Loucy (cell line): Measurements from ENCODE around the gene CHCT1.

ENCODE experiments used
- H2AFZ ChIP-seq: fragments of 200-600 bp; sonication (generic); 2 replicates; pipeline ENCODE4 v1.6.0; 2016; ENCODE audit warnings: antibody characterized with exemption, mild to moderate bottlenecking, low read length, moderate library complexity
- H3F3A ChIP-seq: fragments of 200-600 bp; 2 replicates; pipeline ENCODE4 v1.6.0; 2016; ENCODE audit warnings: antibody characterized with exemption, low read depth, mild to moderate bottlenecking
- H3K27me3 ChIP-seq: fragments of 200-600 bp; sonication (generic); 2 replicates; pipeline ENCODE4 v1.6.1; 2014; ENCODE audit warnings: low read length, mild to moderate bottlenecking; ENCODE audit not compliant: insufficient read depth, poor library complexity, severe bottlenecking
- H3K36me3 ChIP-seq: fragments of 200-600 bp; sonication (generic); 2 replicates; pipeline ENCODE4 v1.6.1; 2016; ENCODE audit warnings: low read length; ENCODE audit not compliant: insufficient read depth
- H3K4me1 ChIP-seq: fragments of 200-600 bp; sonication (generic); 2 replicates; pipeline ENCODE4 v1.5.1; 2014; ENCODE audit warnings: low read length, mild to moderate bottlenecking; ENCODE audit not compliant: insufficient read depth, poor library complexity, severe bottlenecking
- H3K4me2 ChIP-seq: fragments of 200-600 bp; sonication (generic); 2 replicates; pipeline ENCODE4 v1.6.0; 2014; ENCODE audit warnings: antibody characterized with exemption, low read length, low read depth, mild to moderate bottlenecking; ENCODE audit not compliant: poor library complexity, severe bottlenecking
- H3K4me3 ChIP-seq: fragments of 200-600 bp; sonication (generic); 2 replicates; pipeline ENCODE4 v1.5.1; 2014; ENCODE audit warnings: low read length, mild to moderate bottlenecking, mixed read lengths; ENCODE audit not compliant: poor library complexity, severe bottlenecking
- H3K79me2 ChIP-seq: fragments of 200-600 bp; sonication (generic); 2 replicates; pipeline ENCODE4 v1.6.1; 2014; ENCODE audit warnings: low read length; ENCODE audit not compliant: insufficient read depth
- H3K9ac ChIP-seq: fragments of 200-600 bp; sonication (generic); 2 replicates; pipeline ENCODE4 v1.6.0; 2014; ENCODE audit warnings: mild to moderate bottlenecking, low read depth, low read length, moderate library complexity; ENCODE audit not compliant: poor library complexity, severe bottlenecking
- H3K9me2 ChIP-seq: fragments of 200-600 bp; sonication (generic); replicated peaks from 2 replicates; pipeline ENCODE4 v1.6.1; 2016; ENCODE audit warnings: low read depth, low read length, mixed read lengths
- H3K9me3 ChIP-seq: fragments of 200-600 bp; sonication (generic); 2 replicates; pipeline ENCODE4 v1.6.1; 2014; ENCODE audit warnings: mild to moderate bottlenecking, antibody characterized with exemption, low read length, low read depth; ENCODE audit not compliant: insufficient read depth
- H4K20me1 ChIP-seq: fragments of 200-600 bp; sonication (generic); 2 replicates; pipeline ENCODE4 v1.6.0; 2014; ENCODE audit warnings: antibody characterized with exemption, low read length, mild to moderate bottlenecking; ENCODE audit not compliant: insufficient read depth, poor library complexity, severe bottlenecking
- EZH2phosphoT487 ChIP-seq: fragments of 200-600 bp; IDR thresholded peaks from 2 replicates; pipeline ENCODE4 v1.6.1; 2018; ENCODE audit warnings: antibody characterized with exemption, mild to moderate bottlenecking, moderate library complexity, borderline replicate concordance
- TF ChIP-seq, protein P1 (sequence below): fragments of 200-600 bp; sonication (generic); conservative IDR thresholded peaks from 2 replicates; pipeline ENCODE4 v1.5.1; 2014; ENCODE audit warnings: mild to moderate bottlenecking, antibody characterized with exemption, low read length

CHCT1 gene

DNA sequence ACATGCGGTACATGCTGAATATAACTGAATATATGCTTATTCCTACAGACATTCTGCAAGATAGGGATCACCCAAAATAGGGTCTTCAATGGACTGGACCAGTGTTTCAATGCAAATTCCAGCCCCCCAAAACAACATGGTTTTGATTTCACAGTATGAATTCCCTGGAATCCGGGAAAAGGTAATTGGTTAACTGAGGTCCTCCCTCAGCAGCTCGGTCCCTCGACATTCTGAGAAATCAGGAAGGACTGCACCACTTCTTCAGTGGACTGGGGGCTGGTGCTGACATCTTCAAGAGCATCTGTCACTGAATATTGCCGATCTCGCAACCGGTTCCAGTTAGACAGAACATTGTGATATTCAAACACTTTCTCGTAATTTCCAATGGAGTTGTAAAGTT, 25.1 kb downstream of the CHCT1 start:
- Histone ChIP-seq H4K20me1 (no peaks in the 10 kb centered on the region), H3K79me2 (no peaks in the 10 kb centered on the region), H3K9ac (no peak overlapping the region), H3K36me3 (peaks cover 57% of the 10 kb centered on the region), H3K27me3 (no peaks in the 10 kb centered on the region), H3K4me1 (no peaks in the 10 kb centered on the region), H3F3A (no peaks in the 10 kb centered on the region), H3K4me3 (no peak overlapping the region), H3K9me2 (no peaks in the 10 kb centered on the region), H3K4me2 (no peak overlapping the region), H3K9me3 (no peaks in the 10 kb centered on the region), H2AFZ (no peak overlapping the region)
- TF ChIP-seq, protein P1, sequence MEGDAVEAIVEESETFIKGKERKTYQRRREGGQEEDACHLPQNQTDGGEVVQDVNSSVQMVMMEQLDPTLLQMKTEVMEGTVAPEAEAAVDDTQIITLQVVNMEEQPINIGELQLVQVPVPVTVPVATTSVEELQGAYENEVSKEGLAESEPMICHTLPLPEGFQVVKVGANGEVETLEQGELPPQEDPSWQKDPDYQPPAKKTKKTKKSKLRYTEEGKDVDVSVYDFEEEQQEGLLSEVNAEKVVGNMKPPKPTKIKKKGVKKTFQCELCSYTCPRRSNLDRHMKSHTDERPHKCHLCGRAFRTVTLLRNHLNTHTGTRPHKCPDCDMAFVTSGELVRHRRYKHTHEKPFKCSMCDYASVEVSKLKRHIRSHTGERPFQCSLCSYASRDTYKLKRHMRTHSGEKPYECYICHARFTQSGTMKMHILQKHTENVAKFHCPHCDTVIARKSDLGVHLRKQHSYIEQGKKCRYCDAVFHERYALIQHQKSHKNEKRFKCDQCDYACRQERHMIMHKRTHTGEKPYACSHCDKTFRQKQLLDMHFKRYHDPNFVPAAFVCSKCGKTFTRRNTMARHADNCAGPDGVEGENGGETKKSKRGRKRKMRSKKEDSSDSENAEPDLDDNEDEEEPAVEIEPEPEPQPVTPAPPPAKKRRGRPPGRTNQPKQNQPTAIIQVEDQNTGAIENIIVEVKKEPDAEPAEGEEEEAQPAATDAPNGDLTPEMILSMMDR, result no peak
- TF ChIP-seq EZH2phosphoT487, result no peak

DNA sequence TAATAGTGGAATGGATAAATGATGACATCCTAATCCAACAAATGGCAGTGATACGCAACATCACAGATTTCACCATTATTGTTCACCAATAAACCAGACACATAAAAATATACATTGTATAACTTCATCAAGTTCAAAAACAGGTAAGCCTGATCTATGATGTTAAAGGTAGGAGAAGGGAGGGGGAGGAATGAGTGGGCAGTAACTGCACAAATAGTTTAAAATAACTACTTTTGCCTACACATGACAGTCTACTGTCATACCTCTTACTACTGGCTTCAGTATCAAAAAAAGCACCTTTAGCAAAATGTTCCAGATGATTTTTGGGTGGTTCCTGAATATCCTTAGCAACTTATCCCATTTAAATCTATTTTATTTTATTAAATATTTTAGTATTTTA, 28.8 kb downstream of the CHCT1 start:
- Histone ChIP-seq H3K9me3 (no peaks in the 10 kb centered on the region), H3F3A (no peaks in the 10 kb centered on the region), H3K36me3 (peaks cover 66% of the 10 kb centered on the region), H3K4me2 (no peak overlapping the region), H3K79me2 (no peaks in the 10 kb centered on the region), H3K4me1 (no peaks in the 10 kb centered on the region), H3K27me3 (no peaks in the 10 kb centered on the region), H4K20me1 (no peaks in the 10 kb centered on the region), H2AFZ (no peak overlapping the region), H3K9me2 (no peaks in the 10 kb centered on the region), H3K4me3 (no peak overlapping the region), H3K9ac (no peak overlapping the region)
- TF ChIP-seq EZH2phosphoT487, result no peak
- TF ChIP-seq, protein P1, result no peak

DNA sequence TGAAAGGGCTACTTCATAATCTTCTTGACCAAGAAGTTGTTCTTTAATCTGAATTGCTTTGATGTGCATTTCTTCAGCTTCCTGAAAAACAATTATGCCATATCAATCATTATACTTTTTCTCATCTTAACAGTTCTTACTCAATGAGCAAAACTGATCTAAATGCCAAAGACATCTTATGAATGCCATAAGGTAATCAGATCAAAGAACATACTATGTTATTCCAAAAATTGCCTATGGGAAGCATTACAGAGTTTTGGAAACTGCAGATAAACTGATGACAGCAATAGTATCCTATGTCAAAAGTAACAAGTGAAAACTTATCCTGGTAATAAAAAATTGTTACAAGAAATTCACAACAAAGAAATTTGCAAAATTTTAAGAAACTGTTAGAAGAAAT, 29.7 kb downstream of the CHCT1 start:
- TF ChIP-seq, protein P1, result no peak
- TF ChIP-seq EZH2phosphoT487, result no peak
- H2AFZ ChIP-seq, result no peak overlapping the region
- no peaks in the 10 kb centered on the region for H3K4me1 ChIP-seq
- H3K9ac ChIP-seq, result no peak overlapping the region
- H3K27me3 ChIP-seq, result no peaks in the 10 kb centered on the region
- H3K4me3 ChIP-seq, result no peak overlapping the region
- H3K9me2 ChIP-seq, result no peaks in the 10 kb centered on the region
- H3K4me2 ChIP-seq, result no peak overlapping the region
- no peaks in the 10 kb centered on the region for H4K20me1 ChIP-seq
- no peaks in the 10 kb centered on the region for H3F3A ChIP-seq
- H3K79me2 ChIP-seq, result no peaks in the 10 kb centered on the region
- H3K9me3 ChIP-seq, result no peaks in the 10 kb centered on the region
- H3K36me3 ChIP-seq, result peaks cover 58% of the 10 kb centered on the region; the same call in 1 of the 2 replicates
